HepG2 (cell line): ENCODE data around the gene GRK3.

ENCODE experiments used
- ARID5B ChIP-seq: IDR thresholded peaks from 2 replicates; pipeline ENCODE4 v1.4.0; 2020; ENCODE audit warnings: mild to moderate bottlenecking, missing genetic modification reagents
- CREB1 ChIP-seq, 2 experiments: fragments of 450-650 bp in 1 of 2; IDR thresholded peaks; 2 replicates each; pipeline ENCODE4 v1.6.1; 2016 to 2017; ENCODE audit warnings: control low read depth in 1 of 2, mild to moderate bottlenecking in 1 of 2, missing compliant biosample characterization in 1 of 2, missing genetic modification characterization in 1 of 2
- CTCF ChIP-seq: sonication (generic); formaldehyde crosslinking; IDR thresholded peaks from 2 replicates; pipeline ENCODE4 v1.5.0; 2020; ENCODE audit warnings: mild to moderate bottlenecking, missing genetic modification reagents, moderate library complexity
- EZH2 ChIP-seq: conservative IDR thresholded peaks from 2 replicates; pipeline ENCODE4 v1.6.1; 2012; ENCODE audit warnings: mild to moderate bottlenecking, low read depth, low read length, moderate library complexity
- FOXA3 ChIP-seq: IDR thresholded peaks from 2 replicates; pipeline ENCODE4 v1.6.1; 2016; ENCODE audit warnings: missing genetic modification reagents, missing compliant biosample characterization
- POLR2A ChIP-seq, 2 experiments: IDR thresholded peaks; 2 replicates each; pipeline ENCODE4 v1.6.1; 2011; ENCODE audit warnings: low read depth in 2 of 2, low read length in 2 of 2, mild to moderate bottlenecking in 1 of 2, moderate library complexity in 1 of 2; ENCODE audit not compliant: insufficient read depth in 1 of 2
- POLR2AphosphoS5 ChIP-seq: IDR thresholded peaks from 2 replicates; pipeline ENCODE4 v1.6.1; 2012; ENCODE audit warnings: low read depth, low read length
- SRF ChIP-seq: IDR thresholded peaks from 2 replicates; pipeline ENCODE4 v1.6.1; 2011; ENCODE audit warnings: mild to moderate bottlenecking, low read depth, low read length, moderate library complexity
- SRY ChIP-seq: sonication (generic); formaldehyde crosslinking; IDR thresholded peaks from 2 replicates; pipeline ENCODE4 v1.8.0; 2022; ENCODE audit warnings: mild to moderate bottlenecking, missing genetic modification reagents
- XRCC5 ChIP-seq: fragments of 200-400 bp; formaldehyde crosslinking; optimal IDR thresholded peaks from 2 replicates; pipeline ENCODE3; 2017; ENCODE audit warnings: mild to moderate bottlenecking, low read length
- ZBTB43 ChIP-seq: sonication (generic); formaldehyde crosslinking; conservative IDR thresholded peaks from 2 replicates; pipeline ENCODE4 v1.4.0; 2020; ENCODE audit warnings: missing genetic modification reagents
- ZNF704 ChIP-seq: sonication (generic); formaldehyde crosslinking; IDR thresholded peaks from 2 replicates; pipeline ENCODE4 v1.8.1; 2023; ENCODE audit warnings: mild to moderate bottlenecking, inconsistent platforms, moderate library complexity, missing genetic modification reagents, borderline replicate concordance
- ZNF891 ChIP-seq: sonication (generic); formaldehyde crosslinking; IDR thresholded peaks from 2 replicates; pipeline ENCODE4 v1.5.0; 2020; ENCODE audit warnings: mild to moderate bottlenecking, missing genetic modification reagents

- TF ChIP-seq EZH2 (no peak), ZBTB43 (CRISPR knock-in tag) (no peak), CTCF (CRISPR knock-in tag) (no peak), XRCC5 (no peak), POLR2AphosphoS5 (no peak), SRF (no peak), SRY (CRISPR knock-in tag) (no peak), ARID5B (CRISPR knock-in tag) (no peak), FOXA3 (CRISPR knock-in tag) (no peak), ZNF891 (no peak), POLR2A (IDR thresholded peaks at IDR 0.05; ENCODE audit: insufficient read depth in 1 of 2, low read depth in 2 of 2, low read length in 2 of 2) (no peak), CREB1 (IDR thresholded peaks at IDR 0.05) (no peak), CREB1 (CRISPR knock-in tag; IDR thresholded peaks at IDR 0.05) (no peak), ZNF704 (CRISPR knock-in tag) (no peak)
These were observed 197.7 kb downstream of the GRK3 start for GRCh38 chr22:25762147-25762546.
